Vagina (tissue), 2 donors: ENCODE results near the gene NBPF3. TPM values are rescaled to one million over a fixed set of nuclear protein-coding genes. Genes with fewer than 3 reads are reported as not detected.
"Not testable (repeated sequence)": the region's sequence is repeated elsewhere in the genome, so short reads cannot be mapped to it uniquely, and the experiment has no call there.

Source experiments
- DNase-seq, 2 donors: peaks; one replicate each; pipeline ENCODE4 v3.0.0-alpha.2; 2017; ENCODE audit errors: extremely low spot score in 2 of 2
- H3K27ac ChIP-seq: fragments of 200-600 bp; sonication (generic); one replicate; pipeline ENCODE4 v1.5.1; 2019
- H3K27me3 ChIP-seq: fragments of 200-600 bp; sonication (generic); one replicate; pipeline ENCODE4 v1.5.1; 2019
- H3K36me3 ChIP-seq, 2 donors: fragments of 200-600 bp; sonication (generic); one replicate each; pipeline ENCODE4 v1.5.1; 2017 to 2019
- H3K4me1 ChIP-seq: fragments of 200-600 bp; sonication (generic); one replicate; pipeline ENCODE4 v1.5.1; 2019
- H3K4me3 ChIP-seq, 2 donors: fragments of 200-600 bp; sonication (generic); 1 replicate in 1 of 2; 2 replicates in 1 of 2; pipeline ENCODE4 v1.5.1; 2016 to 2019
- H3K9me3 ChIP-seq: fragments of 200-600 bp; sonication (generic); one replicate; pipeline ENCODE4 v1.5.1; 2019
- CTCF ChIP-seq, 3 experiments: fragments of 450-650 bp in 2 of 3; fragments of 200-600 bp in 1 of 3; sonication (generic) in 1 of 3; IDR thresholded peaks; one replicate each; pipeline ENCODE4 v1.5.1; 2017 to 2019; ENCODE audit warnings: antibody characterized with exemption in 3 of 3, mild to moderate bottlenecking in 2 of 3, moderate library complexity in 2 of 3
- POLR2A ChIP-seq, 2 donors: fragments of 450-650 bp; IDR thresholded peaks; one replicate each; pipeline ENCODE4 v1.6.1; 2017; ENCODE audit warnings: antibody characterized with exemption in 2 of 2, mild to moderate bottlenecking in 2 of 2, moderate library complexity in 2 of 2
- POLR2AphosphoS5 ChIP-seq, 2 donors: sonication (generic); formaldehyde crosslinking; IDR thresholded peaks; one replicate each; pipeline ENCODE4 v1.9.0; 2017; ENCODE audit warnings: antibody characterized with exemption in 2 of 2, mild to moderate bottlenecking in 2 of 2, low read depth in 1 of 2; ENCODE audit not compliant: insufficient read depth in 1 of 2
- intact Hi-C: fragments of 100-400 bp; cut with DNase I; formaldehyde crosslinking; loops from one replicate; pipeline ENCODE4 v1.15.1; 2023
- total RNA-seq: library from RNA; depleted of rRNA; stranded (reverse); fragments of >200 nt; gene quantifications from one replicate; pipeline ENCODE4 v1.2.3, GENCODE V29; 2016

The NBPF3 gene
- total RNA-seq, 1 donor from 2014 or later: 10.1 TPM

DNA sequence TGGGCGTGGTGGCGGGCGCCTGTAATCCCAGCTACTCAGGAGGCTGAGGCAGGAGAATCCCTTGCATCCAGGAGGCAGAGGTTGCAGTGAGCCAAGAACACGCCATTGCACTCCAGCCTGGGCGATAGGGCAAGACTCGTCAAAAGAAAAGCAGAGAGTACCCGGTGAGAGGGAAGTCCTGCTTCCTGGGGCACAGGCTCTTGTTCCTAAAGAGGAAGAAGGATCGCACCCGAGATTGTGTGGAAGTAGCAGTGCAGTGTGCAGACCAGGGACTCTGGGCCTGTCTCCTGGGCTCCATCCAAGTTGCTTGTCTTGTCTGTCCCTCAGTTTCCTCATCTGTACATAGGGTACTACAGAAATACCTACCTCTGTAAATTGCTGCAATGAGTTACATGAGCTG, 29.6 kb downstream of the NBPF3 start:
- no peak for DNase-seq
- Histone ChIP-seq H3K36me3 (no peaks in the 10 kb centered on the region), H3K27ac (no peak overlapping the region), H3K4me3 (no peak overlapping the region), H3K4me1 (no peaks in the 10 kb centered on the region), H3K9me3 (no peaks in the 10 kb centered on the region), H3K27me3 (no peaks in the 10 kb centered on the region)
- intact Hi-C loops: no loop called here
- TF ChIP-seq CTCF (IDR thresholded peaks at IDR 0.05) (no peak), POLR2AphosphoS5 (IDR thresholded peaks at IDR 0.05; ENCODE audit: insufficient read depth in 1 of 2, low read depth in 1 of 2) (no peak), POLR2A (IDR thresholded peaks at IDR 0.05) (no peak)

GRCh38 chr1:21472861-21473260, 32.9 kb downstream of the NBPF3 start:
- Histone ChIP-seq H3K4me3 (no peak overlapping the region), H3K36me3 (peaks cover 0 to 6% of the 10 kb centered on the region in 2 donors), H3K4me1 (no peaks in the 10 kb centered on the region), H3K9me3 (no peaks in the 10 kb centered on the region), H3K27ac (no peak overlapping the region), H3K27me3 (no peaks in the 10 kb centered on the region)
- DNase-seq: no peak
- intact Hi-C loops: no loop called here
- TF ChIP-seq POLR2AphosphoS5 (IDR thresholded peaks at IDR 0.05; ENCODE audit: insufficient read depth in 1 of 2, low read depth in 1 of 2) (no peak), CTCF (IDR thresholded peaks at IDR 0.05) (no peak), POLR2A (IDR thresholded peaks at IDR 0.05) (no peak)

- Histone ChIP-seq H3K4me1 (no peaks in the 10 kb centered on the region), H3K27ac (no peak overlapping the region), H3K9me3 (no peaks in the 10 kb centered on the region), H3K27me3 (no peaks in the 10 kb centered on the region), H3K36me3 (peaks cover 0 to 15% of the 10 kb centered on the region in 2 donors), H3K4me3 (no peak overlapping the region)
- no peak for DNase-seq
- TF ChIP-seq POLR2A (IDR thresholded peaks at IDR 0.05) (no peak), POLR2AphosphoS5 (IDR thresholded peaks at IDR 0.05; ENCODE audit: insufficient read depth in 1 of 2, low read depth in 1 of 2) (no peak), CTCF (IDR thresholded peaks at IDR 0.05) (no peak)
- intact Hi-C loops: no loop called here
Measured at GRCh38 chr1:21478356-21478755, 38.4 kb downstream of the NBPF3 start.

- H3K9me3 ChIP-seq, H3K27me3 ChIP-seq, H3K4me1 ChIP-seq, DNase-seq, H3K27ac ChIP-seq, intact Hi-C loops, H3K36me3 ChIP-seq, H3K4me3 ChIP-seq: not testable (repeated sequence)
Measured at GRCh38 chr1:21483881-21484280, 43.9 kb downstream of the NBPF3 start.

GRCh38 chr1:21489146-21489545, 49.2 kb downstream of the NBPF3 start:
- TF ChIP-seq CTCF (IDR thresholded peaks at IDR 0.05) (no peak), POLR2AphosphoS5 (IDR thresholded peaks at IDR 0.05; ENCODE audit: insufficient read depth in 1 of 2, low read depth in 1 of 2) (no peak), POLR2A (IDR thresholded peaks at IDR 0.05) (no peak)
- H3K36me3 ChIP-seq: no peaks in the 10 kb centered on the region
- DNase-seq: no peak
- intact Hi-C loops: no loop called here
- H3K27ac ChIP-seq: no peak overlapping the region
- no peaks in the 10 kb centered on the region for H3K4me1 ChIP-seq
- H3K9me3 ChIP-seq: no peaks in the 10 kb centered on the region
- H3K27me3 ChIP-seq: no peaks in the 10 kb centered on the region
- no peak overlapping the region for H3K4me3 ChIP-seq
